PFSK-1 (cell line): ENCODE measurements around the gene ASCC3.

Experiments used
- FOXP2 ChIP-seq: optimal IDR thresholded peaks from 2 replicates; pipeline ENCODE3; 2011; ENCODE audit warnings: borderline replicate concordance, control low read depth, inconsistent platforms; ENCODE audit not compliant: insufficient read depth; ENCODE audit errors: extremely low read length, extremely low read depth
- POLR2AphosphoS5 ChIP-seq: IDR thresholded peaks from 2 replicates; pipeline ENCODE4 v1.6.1; 2012; ENCODE audit warnings: low read depth, mild to moderate bottlenecking, control low read depth, low read length, moderate library complexity
- REST ChIP-seq, 2 experiments: IDR thresholded peaks; 2 replicates each; pipeline versions ENCODE4 v1.6.1 to v1.8.0; 2011 to 2012; ENCODE audit warnings: low read depth in 2 of 2, low read length in 2 of 2, control low read depth in 1 of 2, inconsistent platforms in 1 of 2, mild to moderate bottlenecking in 1 of 2, moderate library complexity in 1 of 2; ENCODE audit not compliant: insufficient read depth in 1 of 2
- SIN3A ChIP-seq: IDR thresholded peaks from 2 replicates; pipeline ENCODE4 v1.6.1; 2012; ENCODE audit warnings: mild to moderate bottlenecking, low read length, moderate library complexity, borderline replicate concordance; ENCODE audit not compliant: insufficient read depth
- TAF1 ChIP-seq: IDR thresholded peaks from 2 replicates; pipeline ENCODE4 v1.6.1; 2012; ENCODE audit warnings: low read length, control low read depth, borderline replicate concordance; ENCODE audit not compliant: insufficient read depth

ASCC3 gene

DNA sequence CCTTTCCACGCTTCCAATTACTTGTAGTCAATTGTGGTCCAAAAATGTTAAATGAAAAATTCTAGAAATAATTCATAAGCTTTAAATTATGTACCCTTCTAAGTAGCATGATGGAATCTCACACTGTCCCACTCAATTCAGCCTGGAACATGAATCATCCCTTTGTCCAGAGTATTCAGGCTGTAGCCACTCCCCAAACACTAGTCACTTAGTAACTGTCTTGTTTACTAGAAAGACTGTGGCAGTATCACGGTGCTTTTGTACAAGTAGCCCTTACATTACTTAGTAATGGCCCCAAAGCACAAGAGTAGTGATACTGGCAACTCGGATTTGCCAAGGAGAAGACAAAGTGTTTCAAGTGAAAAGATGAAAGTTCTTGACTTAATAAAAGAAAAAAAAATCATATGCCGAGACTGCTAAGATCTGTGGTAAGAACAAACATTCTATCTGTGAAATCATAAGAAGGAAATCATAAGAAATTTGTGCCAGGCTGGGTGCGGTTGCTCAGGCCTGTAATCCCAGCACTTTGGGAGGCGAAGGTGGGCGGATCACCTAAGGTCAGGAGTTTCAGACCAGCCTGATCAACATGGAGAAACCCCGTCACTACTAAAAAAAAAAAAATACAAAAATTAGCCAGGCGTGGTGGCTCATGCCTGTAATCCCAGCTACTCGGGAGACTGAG, 247.9 kb downstream of the ASCC3 start:
- TF ChIP-seq TAF1 (no peak), REST (IDR thresholded peaks at IDR 0.05; ENCODE audit: insufficient read depth in 1 of 2, low read depth in 2 of 2, low read length in 2 of 2) (no peak), SIN3A (no peak), FOXP2 (no peak), POLR2AphosphoS5 (no peak)

- TF ChIP-seq FOXP2 (no peak), POLR2AphosphoS5 (no peak), REST (IDR thresholded peaks at IDR 0.05; ENCODE audit: insufficient read depth in 1 of 2, low read depth in 2 of 2, low read length in 2 of 2) (no peak), SIN3A (no peak), TAF1 (no peak)
These were observed 250.6 kb downstream of the ASCC3 start for GRCh38 chr6:100630536-100630935.

DNA sequence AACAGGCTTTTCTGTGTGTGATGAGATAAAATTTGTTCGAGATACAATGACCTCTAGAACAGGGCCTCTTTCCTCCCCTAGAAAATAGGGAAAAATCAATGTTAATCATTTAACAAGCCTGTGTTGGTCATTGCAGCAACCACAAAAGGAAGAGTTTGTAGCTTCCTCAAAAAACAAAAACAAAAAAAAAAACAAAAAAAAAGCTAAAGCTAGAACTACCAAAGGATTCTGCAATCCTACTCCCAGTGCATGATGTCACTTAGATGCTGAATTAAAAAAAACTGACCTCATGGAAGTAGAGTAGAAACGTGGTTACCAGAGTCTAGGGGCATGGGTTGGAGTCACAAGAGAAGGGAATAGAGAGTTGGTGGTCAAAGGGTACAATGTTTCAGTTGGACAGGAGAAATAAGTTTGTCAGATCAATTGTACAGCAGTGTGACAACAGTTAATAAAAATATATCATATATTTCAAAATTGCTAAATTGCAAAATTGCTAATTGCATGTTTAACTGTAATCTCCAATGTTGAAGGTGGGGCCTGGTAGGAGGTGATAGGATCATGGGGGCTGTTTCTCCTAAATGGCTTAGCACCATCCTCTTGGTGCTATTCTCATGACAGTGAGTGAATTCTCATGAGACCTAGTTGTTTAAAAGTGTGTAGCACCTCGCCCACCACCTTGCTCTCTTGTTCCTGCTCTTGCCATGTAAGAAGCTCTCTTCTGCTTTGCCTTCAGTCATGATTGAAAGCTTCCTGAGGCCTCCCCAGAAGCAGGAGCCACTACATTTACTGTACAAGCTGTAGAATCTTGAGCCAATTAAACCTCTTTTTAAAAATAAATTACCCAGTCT, 253.0 kb downstream of the ASCC3 start:
- no peak for TF ChIP-seq TAF1
- no peak for TF ChIP-seq SIN3A
- TF ChIP-seq REST (IDR thresholded peaks at IDR 0.05; ENCODE audit: insufficient read depth in 1 of 2, low read depth in 2 of 2, low read length in 2 of 2): no peak
- no peak for TF ChIP-seq FOXP2
- no peak for TF ChIP-seq POLR2AphosphoS5

DNA sequence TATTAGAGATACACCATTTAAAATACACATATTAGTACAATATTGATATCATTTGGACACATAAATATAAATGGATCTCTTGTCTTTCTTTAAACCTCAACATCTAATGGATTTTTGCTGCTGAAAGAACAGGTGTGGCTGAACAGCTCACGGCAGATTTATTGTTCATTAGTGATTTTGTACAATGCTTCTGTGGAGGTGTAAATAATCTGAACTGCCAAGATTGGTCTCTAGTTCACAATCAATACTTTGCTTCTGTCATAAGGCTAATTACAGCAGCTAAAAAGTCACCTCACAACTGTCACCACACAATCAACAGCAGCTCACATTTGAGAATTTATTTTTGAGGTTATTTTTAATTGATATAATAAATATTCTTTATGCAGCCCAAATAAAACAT, 254.4 kb downstream of the ASCC3 start:
- no peak for TF ChIP-seq TAF1
- TF ChIP-seq SIN3A: no peak
- no peak for TF ChIP-seq POLR2AphosphoS5
- no peak for TF ChIP-seq FOXP2
- no peak for TF ChIP-seq REST (IDR thresholded peaks at IDR 0.05; ENCODE audit: insufficient read depth in 1 of 2, low read depth in 2 of 2, low read length in 2 of 2)
